ENCODE results near the gene CCDC74A.
"Not testable (repeated sequence)": the region's sequence is repeated elsewhere in the genome, so short reads cannot be mapped to it uniquely, and the experiment has no call there.

CCDC74A gene

DNA sequence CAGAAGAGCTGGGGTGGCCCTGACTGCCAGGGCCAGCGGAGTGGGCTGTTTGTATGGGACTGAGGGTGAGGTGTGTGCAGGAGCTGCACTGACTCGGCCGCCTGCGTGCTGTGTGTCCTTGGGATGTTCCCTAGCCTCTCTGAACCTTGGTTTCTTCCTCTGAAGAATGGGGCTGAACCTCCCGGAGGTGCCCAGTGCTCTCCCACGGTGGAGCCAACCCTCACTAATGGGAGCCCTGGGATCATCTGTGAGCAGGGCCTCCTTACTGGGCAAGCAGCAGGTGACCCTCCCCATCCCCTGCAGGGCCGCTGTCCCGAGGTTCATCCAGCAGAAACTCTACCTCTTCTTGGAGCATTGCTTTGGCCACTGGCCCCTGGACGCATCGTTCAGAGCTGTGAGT, 11.7 kb upstream of the CCDC74A start:
- no peak for DNase-seq (ENCODE audit: low read depth in 2 of 2)
- TF ChIP-seq, protein P1, sequence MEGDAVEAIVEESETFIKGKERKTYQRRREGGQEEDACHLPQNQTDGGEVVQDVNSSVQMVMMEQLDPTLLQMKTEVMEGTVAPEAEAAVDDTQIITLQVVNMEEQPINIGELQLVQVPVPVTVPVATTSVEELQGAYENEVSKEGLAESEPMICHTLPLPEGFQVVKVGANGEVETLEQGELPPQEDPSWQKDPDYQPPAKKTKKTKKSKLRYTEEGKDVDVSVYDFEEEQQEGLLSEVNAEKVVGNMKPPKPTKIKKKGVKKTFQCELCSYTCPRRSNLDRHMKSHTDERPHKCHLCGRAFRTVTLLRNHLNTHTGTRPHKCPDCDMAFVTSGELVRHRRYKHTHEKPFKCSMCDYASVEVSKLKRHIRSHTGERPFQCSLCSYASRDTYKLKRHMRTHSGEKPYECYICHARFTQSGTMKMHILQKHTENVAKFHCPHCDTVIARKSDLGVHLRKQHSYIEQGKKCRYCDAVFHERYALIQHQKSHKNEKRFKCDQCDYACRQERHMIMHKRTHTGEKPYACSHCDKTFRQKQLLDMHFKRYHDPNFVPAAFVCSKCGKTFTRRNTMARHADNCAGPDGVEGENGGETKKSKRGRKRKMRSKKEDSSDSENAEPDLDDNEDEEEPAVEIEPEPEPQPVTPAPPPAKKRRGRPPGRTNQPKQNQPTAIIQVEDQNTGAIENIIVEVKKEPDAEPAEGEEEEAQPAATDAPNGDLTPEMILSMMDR (IDR thresholded peaks at IDR 0.05; ENCODE audit: low read depth, low read length) = no peak
- no peak overlapping the region for H3K4me3 ChIP-seq (replicated peaks in 1 of 2; ENCODE audit: low read depth in 2 of 2, low read length in 2 of 2)

- H3K4me3 ChIP-seq (replicated peaks in 1 of 2; ENCODE audit: low read depth in 2 of 2, low read length in 2 of 2) = not testable (repeated sequence)
- DNase-seq (ENCODE audit: low read depth in 2 of 2) = peak in 1 of 2 donors; percentile 25
- TF ChIP-seq, protein P1 (IDR thresholded peaks at IDR 0.05; ENCODE audit: low read depth, low read length) = peak; percentile 34
Observed at GRCh38 chr2:131516621-131517020, 11.1 kb upstream of the CCDC74A start.

GRCh38 chr2:131517106-131517831, 10.4 kb upstream of the CCDC74A start:
- no peak overlapping the region for H3K4me3 ChIP-seq (replicated peaks in 1 of 2; ENCODE audit: low read depth in 2 of 2, low read length in 2 of 2)
- DNase-seq (ENCODE audit: low read depth in 2 of 2) = no peak
- TF ChIP-seq, protein P1 (IDR thresholded peaks at IDR 0.05; ENCODE audit: low read depth, low read length) = no peak

DNA sequence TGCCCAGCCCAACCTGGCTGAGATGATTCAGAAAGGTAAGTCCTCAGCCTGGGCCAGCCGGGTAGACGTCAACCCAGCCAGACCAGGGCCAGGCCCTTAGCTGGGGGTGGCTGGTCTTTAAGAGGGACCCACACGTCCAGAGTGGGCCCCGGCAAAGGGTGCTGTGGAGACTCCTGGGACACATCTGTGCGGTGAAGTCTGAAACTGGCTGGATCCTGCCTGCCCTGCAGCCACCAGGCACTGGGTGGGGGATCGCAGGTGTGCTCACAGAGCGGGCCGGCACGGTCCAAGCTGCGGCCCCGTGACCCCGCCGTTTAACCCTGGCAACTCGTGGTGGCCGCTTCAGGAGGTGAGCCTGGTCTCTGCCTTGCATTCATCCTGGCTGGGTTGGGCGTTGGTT, 9.8 kb upstream of the CCDC74A start:
- DNase-seq (ENCODE audit: low read depth in 2 of 2); H3K4me3 ChIP-seq (replicated peaks in 1 of 2; ENCODE audit: low read depth in 2 of 2, low read length in 2 of 2): not testable (repeated sequence)

- H3K4me3 ChIP-seq (replicated peaks in 1 of 2; ENCODE audit: low read depth in 2 of 2, low read length in 2 of 2) = not testable (repeated sequence)
Observed at GRCh38 chr2:131518531-131518930, 9.2 kb upstream of the CCDC74A start.

DNA sequence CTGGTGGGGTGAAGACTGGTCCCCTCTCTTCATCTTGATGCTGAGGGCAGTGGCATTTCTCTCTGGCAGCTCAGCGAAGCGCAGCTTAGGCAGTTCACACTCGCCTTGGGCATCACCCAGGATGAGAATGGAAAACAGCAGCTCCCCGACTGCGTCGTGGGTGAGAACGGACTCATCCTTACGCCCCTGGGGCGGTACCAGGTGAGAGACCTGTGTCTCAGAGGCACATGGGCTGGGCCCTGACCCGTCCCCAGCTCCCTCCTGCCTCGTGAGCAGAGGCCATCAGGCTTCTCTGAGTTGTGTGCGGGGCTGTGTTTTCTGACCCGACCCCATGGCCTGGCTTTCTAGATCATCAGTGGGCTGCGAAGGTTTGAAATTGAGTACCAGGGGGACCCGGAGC, 8.2 kb upstream of the CCDC74A start:
- TF ChIP-seq, protein P1 (IDR thresholded peaks at IDR 0.05; ENCODE audit: low read depth, low read length) = no peak
- H3K4me3 ChIP-seq (replicated peaks in 1 of 2; ENCODE audit: low read depth in 2 of 2, low read length in 2 of 2) = no peak overlapping the region
- no peak for DNase-seq (ENCODE audit: low read depth in 2 of 2)

More at GRCh38 chr2:131518531-131518930, 9.2 kb upstream of the CCDC74A start:
- DNase-seq (ENCODE audit: low read depth in 2 of 2) = not testable (repeated sequence)

- DNase-seq (ENCODE audit: low read depth in 2 of 2) = not testable (repeated sequence)
Observed at GRCh38 chr2:131519871-131520470, 7.7 kb upstream of the CCDC74A start.

GRCh38 chr2:131520526-131520925, 7.2 kb upstream of the CCDC74A start:
- no peak for DNase-seq (ENCODE audit: low read depth in 2 of 2)
- H3K4me3 ChIP-seq (replicated peaks in 1 of 2; ENCODE audit: low read depth in 2 of 2, low read length in 2 of 2) = no peak overlapping the region
- TF ChIP-seq, protein P1 (IDR thresholded peaks at IDR 0.05; ENCODE audit: low read depth, low read length) = no peak

More at GRCh38 chr2:131519871-131520470, 7.7 kb upstream of the CCDC74A start:
- not testable (repeated sequence) for H3K4me3 ChIP-seq (replicated peaks in 1 of 2; ENCODE audit: low read depth in 2 of 2, low read length in 2 of 2)

DNA sequence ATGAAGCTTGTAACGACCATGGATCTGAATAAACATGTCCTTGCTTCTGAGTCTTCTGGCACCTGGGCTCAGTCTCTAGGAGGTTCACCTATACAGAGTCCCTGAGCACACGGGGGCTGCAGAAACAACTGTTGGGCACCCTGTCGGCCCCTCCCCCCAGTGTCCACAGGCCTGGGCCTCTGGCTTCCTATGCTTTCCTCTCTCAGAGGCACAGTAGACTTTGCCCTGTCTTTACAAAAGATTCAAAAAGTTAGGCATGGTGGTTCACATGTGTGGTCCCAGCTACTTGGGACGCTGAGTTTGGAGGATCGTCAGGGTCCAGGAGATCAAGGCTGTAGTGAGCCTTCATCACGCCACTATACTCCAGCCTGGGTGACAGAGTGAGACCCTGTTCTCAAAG, 6.2 kb upstream of the CCDC74A start:
- DNase-seq (ENCODE audit: low read depth in 2 of 2); H3K4me3 ChIP-seq (replicated peaks in 1 of 2; ENCODE audit: low read depth in 2 of 2, low read length in 2 of 2): not testable (repeated sequence)

All from cardiac fibroblast (primary cell).